GM10266 (cell line): ENCODE results near the gene CDK9.

Experiments
- DNase-seq: peaks from one replicate; pipeline ENCODE4 v3.0.0; 2012; ENCODE audit errors: extremely low spot score
- CTCF ChIP-seq: IDR thresholded peaks from 2 replicates; pipeline ENCODE4 v1.5.1; 2012; ENCODE audit warnings: mild to moderate bottlenecking, low read depth; ENCODE audit not compliant: control insufficient read depth, insufficient read depth; ENCODE audit errors: missing control alignments

Gene CDK9

DNA sequence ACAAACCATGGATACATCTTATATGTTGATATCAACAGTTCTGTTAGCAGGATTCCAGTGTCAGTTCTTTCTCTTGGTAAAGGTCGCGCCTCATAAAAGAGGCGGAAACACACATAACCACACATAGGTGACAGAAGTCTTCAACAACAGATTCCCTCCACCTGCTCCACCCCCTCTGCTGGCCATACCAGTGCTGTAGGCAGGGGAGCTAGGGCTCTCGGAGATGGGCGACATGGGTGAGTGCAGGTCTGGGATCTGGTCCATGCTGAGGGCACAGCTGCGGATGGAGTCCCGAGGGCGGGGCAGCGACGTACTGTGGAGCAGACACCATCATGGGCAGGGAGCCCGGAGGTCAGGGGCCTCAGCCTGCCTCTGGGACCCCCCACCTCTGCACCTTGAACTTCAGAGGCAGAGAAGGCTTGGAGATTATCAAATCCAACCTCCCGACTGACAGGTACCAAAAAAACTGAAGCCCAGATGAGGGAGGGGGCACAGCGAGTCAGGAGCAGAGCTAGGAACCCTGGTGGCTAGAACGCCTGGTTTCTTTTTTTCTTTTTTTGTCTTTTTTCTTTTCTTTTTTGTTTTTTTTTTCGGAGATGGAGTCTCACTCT, 38.8 kb upstream of the CDK9 start:
- TF ChIP-seq CTCF, result no peak
- DNase-seq, result no peak

DNA sequence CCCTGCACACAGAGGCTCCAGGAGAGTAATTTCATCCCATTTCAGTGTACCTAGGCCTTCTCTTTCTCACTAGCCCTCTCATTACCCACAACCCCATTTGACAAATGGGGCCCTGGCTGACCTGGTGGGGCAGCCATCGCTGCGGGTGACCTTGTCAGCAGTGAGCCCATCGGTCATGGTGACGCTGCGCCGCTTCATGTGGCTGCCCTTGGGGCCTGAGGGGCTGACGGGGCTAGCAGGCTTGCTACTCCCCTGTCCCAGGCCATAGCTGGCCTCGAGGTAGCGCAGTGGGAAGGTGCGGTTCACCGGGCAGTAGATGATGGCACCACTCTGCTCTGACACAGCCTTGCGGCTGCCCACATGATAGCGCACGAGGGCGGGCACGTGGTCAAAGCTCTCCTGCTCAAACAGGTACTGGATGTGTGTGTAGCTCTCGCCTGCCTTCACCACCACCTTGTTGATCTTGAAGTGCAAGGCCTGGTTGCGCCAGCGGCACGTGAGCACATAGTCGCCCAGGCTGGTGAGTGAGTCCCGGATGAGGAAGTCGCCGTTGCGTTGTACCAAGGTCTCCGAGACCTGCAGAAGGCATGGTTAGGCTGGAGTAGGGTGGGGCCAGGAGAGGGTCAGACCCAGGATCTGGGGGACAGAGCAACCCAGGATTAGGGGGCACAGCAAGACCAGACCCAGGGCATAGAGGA, 36.6 kb upstream of the CDK9 start:
- DNase-seq, result no peak
- TF ChIP-seq CTCF, result no peak

DNA sequence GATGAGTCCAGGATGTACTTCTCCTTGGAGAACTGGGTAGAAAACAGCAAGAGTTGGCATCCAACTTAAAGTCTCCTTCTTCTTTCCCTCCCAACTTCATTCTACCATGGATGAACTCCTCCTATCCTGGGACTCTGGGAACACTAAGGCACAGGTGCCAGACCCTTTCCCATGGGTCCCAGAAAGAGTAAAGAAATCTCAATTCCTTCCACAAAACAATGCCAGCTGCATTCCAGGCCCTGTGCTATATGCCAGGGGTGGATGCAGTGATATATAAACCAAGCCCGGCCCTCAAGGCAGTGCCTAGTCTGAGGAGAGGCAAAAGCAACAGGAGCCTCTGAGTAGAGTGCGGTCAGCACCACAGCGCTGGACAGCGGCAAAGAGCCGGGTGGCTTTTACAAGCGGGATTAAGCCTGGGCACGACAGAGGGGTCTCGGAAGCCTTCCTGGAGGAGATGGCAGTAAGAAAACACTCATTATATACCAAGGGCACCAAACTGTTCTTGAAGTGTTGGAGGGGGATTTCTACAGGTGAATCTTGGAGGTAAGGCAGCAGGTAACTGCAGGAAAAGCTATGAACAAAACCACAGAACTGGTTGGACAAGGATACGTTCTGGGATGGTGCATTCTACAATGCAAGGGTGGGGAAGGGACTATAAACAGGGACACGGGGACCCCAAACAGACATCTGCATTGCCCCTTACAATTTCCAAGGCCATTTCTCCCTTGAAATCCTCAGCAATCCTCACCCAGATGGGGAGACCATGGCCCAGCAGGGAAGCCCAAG, 34.4 kb upstream of the CDK9 start:
- no peak for TF ChIP-seq CTCF
- no peak for DNase-seq

DNA sequence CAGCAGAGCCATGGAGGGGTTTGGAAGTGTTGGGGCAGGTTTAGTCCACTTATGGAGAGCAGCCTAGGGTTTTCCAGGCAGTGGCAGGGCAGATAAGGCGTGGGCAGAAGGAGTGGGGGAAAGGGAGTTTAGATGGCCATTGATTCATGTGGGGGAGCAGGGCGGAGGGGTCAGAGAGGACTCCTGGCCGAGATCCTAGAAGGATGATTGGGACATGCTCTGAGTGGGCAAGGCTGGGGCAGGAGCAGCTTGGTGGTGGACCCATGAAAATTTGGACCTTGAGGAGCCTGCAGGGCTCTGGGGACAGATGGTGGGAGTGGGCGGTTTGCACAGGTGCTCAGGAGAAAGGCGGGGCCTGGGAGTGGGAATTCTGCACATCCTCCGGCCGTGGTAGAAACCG, 32.7 kb upstream of the CDK9 start:
- no peak for TF ChIP-seq CTCF
- no peak for DNase-seq

DNA sequence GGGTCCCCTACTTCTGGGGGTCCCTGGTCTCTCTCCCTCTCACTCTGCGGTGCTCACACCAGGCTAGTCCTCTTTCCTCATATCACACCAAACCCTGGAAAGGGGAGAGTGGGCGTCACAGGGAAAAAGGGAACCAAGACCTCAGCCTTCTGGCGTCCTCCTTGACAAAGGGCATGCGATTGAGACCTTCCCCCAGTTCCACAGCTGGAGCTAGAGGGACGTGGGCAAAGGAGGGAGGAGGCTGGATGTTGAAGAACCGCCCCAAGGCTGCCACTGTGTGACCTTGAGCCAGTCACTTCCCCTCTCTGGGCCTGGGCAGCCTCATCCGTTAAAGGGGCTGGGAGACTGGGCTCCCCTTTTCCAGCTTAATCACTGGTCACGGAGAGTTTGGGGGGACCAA, 32.2 kb upstream of the CDK9 start:
- TF ChIP-seq CTCF, result no peak

DNA sequence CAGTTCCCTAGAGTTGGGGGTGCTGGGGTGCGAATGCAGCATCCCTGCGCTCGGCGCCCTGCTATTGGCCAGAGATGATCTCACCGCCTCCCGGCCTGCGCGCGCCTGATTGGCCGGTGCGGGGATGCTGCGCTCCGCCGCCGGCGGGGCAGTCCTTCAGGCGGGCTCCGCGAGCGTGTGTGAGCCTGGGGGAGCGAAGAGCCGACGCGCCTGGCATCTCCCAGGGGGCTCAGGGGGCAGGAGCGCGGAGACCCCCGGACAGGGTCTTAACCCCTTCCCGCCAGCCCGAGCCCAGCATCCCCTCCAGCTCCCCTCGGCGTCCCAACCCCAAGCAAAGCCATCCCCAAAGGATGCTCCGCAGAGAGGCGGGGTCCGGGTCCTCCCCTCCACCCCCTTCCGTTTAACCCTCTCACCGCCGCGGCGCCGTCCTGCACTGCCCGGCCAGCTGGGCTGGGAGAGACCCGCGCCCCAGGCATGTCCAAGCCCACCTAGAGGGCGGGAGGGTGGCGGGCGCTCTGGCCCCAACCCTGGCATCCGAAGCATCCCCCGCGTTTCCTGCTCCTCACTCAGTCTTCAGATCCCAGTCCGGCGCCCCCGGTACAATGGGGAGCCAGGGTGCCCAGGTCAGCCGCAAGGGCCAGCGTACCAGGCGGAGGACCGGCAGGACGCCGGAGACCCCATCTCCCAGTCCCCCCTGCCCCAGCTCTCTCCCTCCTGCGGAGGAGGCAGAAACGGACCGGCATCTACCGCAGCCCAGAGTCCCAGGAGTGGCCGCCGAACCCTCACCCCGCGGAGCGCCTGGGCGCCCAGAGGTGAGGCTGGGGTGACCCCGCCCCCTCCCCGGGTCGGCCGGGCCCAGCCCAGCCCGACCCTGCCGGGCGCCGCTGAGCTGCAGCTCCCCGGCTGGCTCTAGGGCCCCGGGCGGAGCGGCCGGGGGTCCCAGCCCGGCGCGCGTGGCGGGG, 31.5 kb upstream of the CDK9 start:
- no peak for TF ChIP-seq CTCF
- DNase-seq, result no peak

More for the DNA sequence above, 32.2 kb upstream of the CDK9 start:
- no peak for DNase-seq
